Upper lobe of left lung (tissue), 4 donors: ENCODE results near the gene XPO5.
"Not testable (repeated sequence)": the region's sequence is repeated elsewhere in the genome, so short reads cannot be mapped to it uniquely, and the experiment has no call there.

Experiments used
- CTCF ChIP-seq, 6 experiments: fragments of 450-650 bp in 4 of 6; fragments of 200-600 bp in 2 of 6; sonication (generic) in 2 of 6; IDR thresholded peaks; one replicate each; pipeline ENCODE4 v1.5.1; 2016 to 2019; ENCODE audit warnings: antibody characterized with exemption in 6 of 6
- POLR2AphosphoS5 ChIP-seq, 2 donors: sonication (generic); formaldehyde crosslinking; IDR thresholded peaks; one replicate each; pipeline ENCODE4 v1.5.1; 2017; ENCODE audit warnings: antibody characterized with exemption in 2 of 2

GRCh38 chr6:43538986-43539385, 36.9 kb downstream of the XPO5 start:
- TF ChIP-seq CTCF, POLR2AphosphoS5 (IDR thresholded peaks at IDR 0.05): not testable (repeated sequence)
